ENCODE results near the gene FOXA3. TPM values are rescaled to one million over a fixed set of nuclear protein-coding genes. Genes with fewer than 3 reads are reported as not detected.

The FOXA3 gene
- total RNA-seq, 1 experiment from 2014 or later, result 22.2 TPM

- peaks cover 28 to 44% of the 10 kb centered on the region in 2 experiments for H3K4me1 Mint-ChIP-seq
- Histone ChIP-seq H3K27ac (ENCODE audit: insufficient read length, low read depth, low read length) (no peak overlapping the region), H2AFZ (ENCODE audit: low read length) (no peak overlapping the region)
Measured at GRCh38 chr19:45876161-45876410, 12.0 kb downstream of the FOXA3 start.

More at GRCh38 chr19:45876161-45876410, 12.0 kb downstream of the FOXA3 start:
- H2BK20ac ChIP-seq (ENCODE audit: low read depth, low read length, poor library complexity, severe bottlenecking), result no peak overlapping the region
- H3K36me3 Mint-ChIP-seq (ENCODE audit: insufficient read depth in 1 of 3, low read depth in 3 of 3), result peaks cover 8 to 25% (median 20%) of the 10 kb centered on the region in 3 experiments; a peak in 6 of 7 replicates
- no peak overlapping the region for H2BK5ac ChIP-seq (ENCODE audit: insufficient read length, low read length)
- H2BK15ac ChIP-seq (ENCODE audit: low read depth, low read length), result no peak overlapping the region
- peak overlapping the region; percentile 62 to 76; a peak in 4 of 5 replicates for H3K4me3 Mint-ChIP-seq
- no peak for DNase-seq
- peaks cover 3% of the 10 kb centered on the region for H4K20me1 ChIP-seq (ENCODE audit: control insufficient read depth, insufficient read depth, insufficient read length)
- peaks cover 3% of the 10 kb centered on the region for H3K23me2 ChIP-seq (ENCODE audit: insufficient read length, low read depth, low read length, poor library complexity, severe bottlenecking)
- no peak overlapping the region for H3K14ac ChIP-seq (ENCODE audit: insufficient read depth, low read length)
- H3K23ac ChIP-seq (ENCODE audit: insufficient read length, low read depth, low read length), result no peak overlapping the region
- no peaks in the 10 kb centered on the region; the same call in 1 of the 2 replicates for H3K4me1 ChIP-seq (ENCODE audit: insufficient read depth, low read length)
- peaks cover 2% of the 10 kb centered on the region for H3K27me3 Mint-ChIP-seq (ENCODE audit: low read depth)
- H2BK12ac ChIP-seq (ENCODE audit: insufficient read length, low read depth, low read length), result no peak overlapping the region
- H4K8ac ChIP-seq (replicated peaks; ENCODE audit: insufficient read length, low read depth, low read length), result no peak overlapping the region
- no peaks in the 10 kb centered on the region for H3K9me3 ChIP-seq (ENCODE audit: control insufficient read depth, low read depth, low read length)
- H4K91ac ChIP-seq (ENCODE audit: insufficient read length, low read depth, low read length), result no peak overlapping the region
- no peaks in the 10 kb centered on the region for H3K79me2 ChIP-seq (ENCODE audit: insufficient read depth, low read length)
- no peak overlapping the region for H3K4ac ChIP-seq (ENCODE audit: low read depth, low read length)
- H3K27ac Mint-ChIP-seq, result peak overlapping the region in 2 of 3 experiments; percentile 17 to 85; a peak in 4 of 7 replicates
- no peak overlapping the region for H4K5ac ChIP-seq (ENCODE audit: insufficient read length, low read depth, low read length)
- H3K9me3 Mint-ChIP-seq, result no peaks in the 10 kb centered on the region
- H3K56ac ChIP-seq (ENCODE audit: insufficient read length, low read depth, low read length), result no peak overlapping the region
- no peaks in the 10 kb centered on the region for H3K79me1 ChIP-seq (ENCODE audit: insufficient read depth, low read depth, low read length, poor library complexity, severe bottlenecking)
- WGBS (ENCODE audit: extremely low coverage, insufficient read length, low lambda C conversion rate), result no CpG with 5 or more reads among the region's 4 CpGs
- H3K9ac ChIP-seq (ENCODE audit: extremely low read depth, insufficient read length, low read length), result no peak overlapping the region
- H3K27me3 ChIP-seq (ENCODE audit: insufficient read depth, low read length), result no peaks in the 10 kb centered on the region
- H3K4me2 ChIP-seq (ENCODE audit: insufficient read depth, insufficient read length, low read length), result peak overlapping the region; percentile 23
- no peak overlapping the region for H3T11ph ChIP-seq (ENCODE audit: low read length)
- H2BK120ac ChIP-seq (ENCODE audit: low read depth, low read length, poor library complexity, severe bottlenecking), result no peak overlapping the region
- TF ChIP-seq CTCF (conservative IDR thresholded peaks at IDR 0.05), result no peak
- no peak overlapping the region for H3K18ac ChIP-seq (ENCODE audit: insufficient read length, low read depth, low read length)
- H2AK5ac ChIP-seq (ENCODE audit: insufficient read length, low read length), result no peak overlapping the region
